ENCODE data around the gene NF2.

Gene NF2

GRCh38 chr22:29704528-29705285, 101.3 kb downstream of the NF2 start:
- no peak for DNase-seq (ENCODE audit: extremely low read depth, low read depth)
- no peak for TF ChIP-seq CTCF (IDR thresholded peaks at IDR 0.05; ENCODE audit: low read depth, low read length, missing control alignments)
- no peak overlapping the region for H3K4me3 ChIP-seq (replicated peaks; ENCODE audit: low read depth, low read length)

GRCh38 chr22:29705651-29706050, 102.2 kb downstream of the NF2 start:
- H3K4me3 ChIP-seq (replicated peaks; ENCODE audit: low read depth, low read length) = no peak overlapping the region
- DNase-seq (ENCODE audit: extremely low read depth, low read depth) = no peak
- no peak for TF ChIP-seq CTCF (IDR thresholded peaks at IDR 0.05; ENCODE audit: low read depth, low read length, missing control alignments)

GRCh38 chr22:29706486-29706885, 103.1 kb downstream of the NF2 start:
- H3K4me3 ChIP-seq (replicated peaks; ENCODE audit: low read depth, low read length) = no peak overlapping the region
- TF ChIP-seq CTCF (IDR thresholded peaks at IDR 0.05; ENCODE audit: low read depth, low read length, missing control alignments) = no peak
- DNase-seq (ENCODE audit: extremely low read depth, low read depth) = no peak

- no peak for TF ChIP-seq CTCF (IDR thresholded peaks at IDR 0.05; ENCODE audit: low read depth, low read length, missing control alignments)
- no peak for DNase-seq (ENCODE audit: extremely low read depth, low read depth)
- H3K4me3 ChIP-seq (replicated peaks; ENCODE audit: low read depth, low read length) = no peak overlapping the region
Measured at GRCh38 chr22:29707010-29707409, 103.6 kb downstream of the NF2 start.

GRCh38 chr22:29707471-29707870, 104.0 kb downstream of the NF2 start:
- no peak for TF ChIP-seq CTCF (IDR thresholded peaks at IDR 0.05; ENCODE audit: low read depth, low read length, missing control alignments)
- DNase-seq (ENCODE audit: extremely low read depth, low read depth) = no peak
- H3K4me3 ChIP-seq (replicated peaks; ENCODE audit: low read depth, low read length) = no peak overlapping the region

GRCh38 chr22:29710193-29710592, 106.8 kb downstream of the NF2 start:
- DNase-seq (ENCODE audit: extremely low read depth, low read depth) = no peak
- TF ChIP-seq CTCF (IDR thresholded peaks at IDR 0.05; ENCODE audit: low read depth, low read length, missing control alignments) = no peak
- H3K4me3 ChIP-seq (replicated peaks; ENCODE audit: low read depth, low read length) = no peak overlapping the region

All from HFF-Myc (cell line).